Putamen (tissue), 1 donor: Measurements from ENCODE around the gene ZNF280C.
"Not testable (repeated sequence)": the region's sequence is repeated elsewhere in the genome, so short reads cannot be mapped to it uniquely, and the experiment has no call there.

Experiments
- DNase-seq: peaks from one replicate; pipeline ENCODE4 v3.0.0-alpha.2; 2016; ENCODE audit warnings: low spot score

The ZNF280C gene

DNA sequence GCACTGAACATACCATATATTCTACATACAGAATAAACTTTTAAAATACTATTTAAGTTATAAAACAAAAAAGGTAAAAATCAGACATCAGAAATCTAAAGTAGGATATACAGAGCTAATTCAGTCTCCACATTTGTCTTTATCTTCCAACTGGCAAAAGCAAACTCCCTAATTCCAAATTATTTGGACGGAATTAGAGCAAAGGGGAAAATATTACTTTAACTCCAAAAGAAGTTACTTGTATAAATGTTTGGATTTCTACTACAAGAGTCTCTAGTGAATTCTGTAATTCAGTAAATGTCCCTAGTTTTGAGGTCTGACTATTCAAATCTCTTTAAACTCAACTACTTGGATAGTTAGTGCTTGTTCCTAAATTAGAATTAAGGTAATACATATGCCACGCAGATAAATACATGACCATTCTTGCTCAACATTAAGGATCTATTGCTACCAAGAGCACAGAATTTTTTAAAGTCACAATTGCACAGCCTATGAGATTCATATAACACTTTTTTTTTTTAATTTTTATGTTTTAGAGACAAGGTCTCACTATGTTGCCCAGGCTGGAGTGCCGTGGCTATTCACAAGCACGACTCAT is 7.3 kb downstream of the ZNF280C start:
- no peak for DNase-seq

DNA sequence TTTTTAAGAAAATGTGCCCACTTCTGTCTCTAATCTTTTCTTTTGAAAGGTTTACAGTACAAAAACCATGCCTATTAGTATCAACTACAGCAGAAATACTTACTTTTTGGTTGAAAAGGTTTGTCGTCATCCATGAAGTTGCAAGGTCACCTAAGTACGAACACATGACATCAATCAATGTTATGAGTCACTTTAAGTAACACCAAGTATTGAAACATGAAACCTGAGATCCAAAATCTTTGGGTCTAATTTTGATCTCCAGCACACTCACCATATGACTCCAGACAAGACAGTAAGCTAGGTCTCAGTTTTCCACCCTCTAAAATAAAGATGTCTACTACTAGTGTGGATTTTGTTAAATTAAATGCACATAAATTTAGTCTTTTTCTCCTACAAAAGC is 8.4 kb downstream of the ZNF280C start:
- no peak for DNase-seq

GRCh38 chrX:130253916-130254315 is 14.8 kb downstream of the ZNF280C start:
- DNase-seq: no peak

GRCh38 chrX:130251671-130252070 is 17.0 kb downstream of the ZNF280C start:
- no peak for DNase-seq

DNA sequence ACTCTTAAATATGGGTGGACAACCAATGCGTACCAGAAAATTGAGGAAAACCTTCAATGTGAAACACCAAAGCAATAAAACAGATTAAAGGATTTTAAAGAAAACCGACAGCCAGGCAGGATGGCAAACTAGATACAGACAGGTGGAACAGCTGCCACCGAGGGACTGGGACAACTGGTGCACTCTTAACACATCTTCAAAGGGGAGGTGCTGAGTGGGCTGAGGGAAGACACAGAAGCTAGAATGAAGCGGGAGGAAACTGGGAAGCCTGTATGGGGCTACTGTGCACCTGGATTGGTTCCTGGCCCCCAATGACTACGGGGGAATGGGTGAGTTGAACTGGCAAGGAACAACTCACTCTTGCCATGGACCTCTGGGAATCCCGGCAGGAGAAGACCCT is 20.7 kb downstream of the ZNF280C start:
- DNase-seq: no peak

GRCh38 chrX:130246084-130246483 is 22.6 kb downstream of the ZNF280C start:
- DNase-seq: no peak

GRCh38 chrX:130245441-130245840 is 23.3 kb downstream of the ZNF280C start:
- DNase-seq: no peak

DNA sequence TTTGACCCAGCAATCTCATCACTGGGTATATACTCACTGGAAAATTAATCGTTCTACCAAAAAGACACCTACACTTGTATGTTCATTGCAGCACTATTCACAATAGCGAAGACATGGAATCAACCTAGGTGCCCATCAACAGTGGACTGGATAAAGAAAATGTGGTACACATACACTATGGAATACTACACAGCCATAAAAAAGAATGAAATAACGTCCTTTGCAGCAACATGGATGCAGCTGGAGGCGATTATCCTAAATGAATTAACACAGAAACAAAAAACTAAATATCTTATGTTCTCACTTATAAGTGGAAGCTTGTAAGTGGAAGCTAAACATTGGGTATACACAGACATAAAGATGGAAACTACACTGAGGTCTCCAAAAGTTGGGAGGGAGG is 37.5 kb downstream of the ZNF280C start:
- DNase-seq: not testable (repeated sequence)

- no peak for DNase-seq
Observed at GRCh38 chrX:130228871-130229270, 39.8 kb downstream of the ZNF280C start.

GRCh38 chrX:130224810-130225209 is 43.9 kb downstream of the ZNF280C start:
- no peak for DNase-seq

DNA sequence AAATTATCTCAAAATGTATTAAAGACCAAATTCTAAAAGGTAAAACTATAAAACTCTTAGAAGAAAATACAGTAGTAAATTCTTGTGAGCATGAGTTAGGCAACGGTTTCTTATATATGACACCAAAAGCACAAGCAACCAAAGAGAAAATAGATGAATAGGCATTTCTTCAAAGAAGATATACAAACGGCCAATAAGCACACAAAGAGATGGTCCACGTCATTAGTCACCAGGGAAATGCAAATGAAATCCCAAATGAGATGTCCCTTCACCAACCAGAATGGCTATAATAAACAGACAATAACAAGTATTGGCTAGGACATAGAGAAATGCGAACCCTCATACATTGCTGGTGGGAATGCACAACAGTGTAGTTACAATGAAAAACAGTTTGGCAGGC is 52.4 kb downstream of the ZNF280C start:
- DNase-seq: no peak

GRCh38 chrX:130213376-130213775 is 55.3 kb downstream of the ZNF280C start:
- no peak for DNase-seq

DNA sequence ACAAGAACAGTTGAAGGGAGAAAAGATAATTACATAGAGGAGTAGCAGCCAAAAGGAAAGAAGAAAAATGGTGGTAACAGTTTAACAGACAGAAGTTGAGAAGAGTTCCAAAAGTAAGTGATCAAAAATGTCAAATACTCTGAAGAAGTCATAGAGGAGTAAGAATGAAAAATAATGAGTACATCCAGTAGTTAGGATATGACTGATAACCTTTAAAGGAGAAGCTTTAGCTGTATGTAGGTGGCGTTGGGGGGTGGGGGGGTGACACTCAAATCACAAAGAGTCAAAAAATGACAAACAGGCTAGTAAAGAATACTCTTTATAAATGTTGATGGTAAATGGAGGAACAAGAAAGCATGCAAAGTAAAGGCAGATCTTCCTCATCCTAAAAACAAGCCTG is 56.3 kb downstream of the ZNF280C start:
- DNase-seq: no peak

DNA sequence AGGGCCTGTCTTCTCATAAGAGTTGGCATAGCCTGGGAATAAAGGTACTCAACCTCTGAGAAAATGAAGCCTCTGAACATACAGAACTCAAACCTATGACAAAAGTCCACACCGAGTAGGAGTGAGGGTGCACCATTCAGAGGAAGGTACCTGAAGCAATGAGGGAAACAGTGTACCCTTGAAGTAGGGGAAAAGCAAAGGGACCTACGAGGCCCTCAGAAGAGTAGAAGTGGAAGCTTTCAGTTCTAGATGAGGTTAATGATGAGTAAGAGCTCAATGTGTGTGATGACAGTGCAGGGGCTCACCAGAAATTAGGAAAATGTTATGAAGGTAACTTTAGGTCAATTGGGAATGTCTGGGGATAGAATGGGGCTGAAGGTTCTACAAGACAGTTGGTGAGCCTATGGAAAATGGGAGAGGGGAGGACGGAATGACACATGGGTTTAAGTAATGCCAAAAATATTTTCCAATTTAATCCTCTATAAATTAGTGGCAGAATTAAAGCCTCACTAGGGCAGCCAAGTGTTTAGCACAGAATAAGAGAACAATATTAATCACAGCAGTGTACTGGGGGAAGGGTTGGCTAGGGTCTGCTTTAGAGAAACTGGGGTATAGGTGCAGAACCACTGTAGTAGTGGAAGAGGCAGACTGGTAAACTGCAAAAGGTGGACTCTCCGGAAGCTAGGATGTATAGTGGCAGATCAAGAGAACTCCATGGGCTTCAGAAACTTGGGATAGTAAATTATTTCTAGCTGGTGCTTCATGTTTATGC is 57.1 kb downstream of the ZNF280C start:
- DNase-seq: no peak

DNA sequence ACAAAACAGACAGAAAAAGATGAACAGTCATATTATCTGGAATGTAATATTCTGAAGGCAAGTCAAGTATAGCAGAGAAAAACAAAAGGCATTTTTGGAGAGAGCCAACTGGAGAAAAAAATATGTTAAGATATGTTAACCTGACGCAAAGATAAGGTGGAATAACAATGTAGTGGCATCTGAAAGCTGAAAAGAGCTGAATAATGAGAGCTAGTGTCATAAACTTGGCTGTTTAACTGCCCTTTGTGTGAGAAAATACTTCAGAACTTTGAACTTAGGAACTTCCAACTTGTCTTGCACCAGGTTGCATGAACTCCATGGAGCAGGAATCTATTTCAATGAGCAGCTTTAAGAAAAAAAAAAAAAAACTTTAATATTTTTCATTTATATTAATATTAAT is 64.1 kb downstream of the ZNF280C start:
- DNase-seq: no peak

DNA sequence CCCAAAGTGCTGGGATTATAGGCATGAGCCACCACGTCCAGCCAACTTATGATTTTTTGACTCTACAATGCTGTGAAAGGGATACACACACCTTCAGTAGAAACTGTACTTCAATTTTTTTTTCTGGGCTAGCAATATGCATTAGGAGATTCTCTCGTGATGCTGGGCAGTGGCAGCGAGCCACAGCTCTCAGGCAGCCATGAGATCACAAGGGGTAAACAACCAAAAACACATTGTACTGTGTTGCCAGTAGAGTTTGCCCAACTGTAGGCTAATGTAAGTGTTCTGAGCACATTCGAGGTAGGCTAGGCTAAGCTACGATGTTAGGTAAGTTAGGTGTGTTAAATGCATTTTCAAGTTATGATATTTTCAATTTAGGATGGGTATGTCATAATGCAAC is 71.2 kb downstream of the ZNF280C start:
- no peak for DNase-seq

DNA sequence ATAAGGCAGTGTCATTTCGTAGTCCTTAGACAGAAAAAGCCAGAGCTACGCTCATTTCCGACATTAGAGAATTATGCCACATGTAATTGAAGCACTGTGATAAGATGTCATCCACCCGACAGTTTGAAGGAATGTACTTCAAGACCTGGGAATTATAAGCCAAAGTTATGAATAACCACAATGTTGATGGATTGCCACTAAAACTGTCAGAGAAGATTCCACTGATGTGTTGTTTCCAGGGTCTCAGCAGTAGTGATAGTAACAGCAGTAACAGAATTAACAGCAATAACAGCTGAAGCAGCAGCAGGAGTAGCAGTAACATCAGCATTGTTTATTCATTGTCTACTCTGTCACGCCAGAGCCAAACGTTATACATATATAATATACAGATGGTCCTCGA is 72.2 kb downstream of the ZNF280C start:
- DNase-seq: no peak

DNA sequence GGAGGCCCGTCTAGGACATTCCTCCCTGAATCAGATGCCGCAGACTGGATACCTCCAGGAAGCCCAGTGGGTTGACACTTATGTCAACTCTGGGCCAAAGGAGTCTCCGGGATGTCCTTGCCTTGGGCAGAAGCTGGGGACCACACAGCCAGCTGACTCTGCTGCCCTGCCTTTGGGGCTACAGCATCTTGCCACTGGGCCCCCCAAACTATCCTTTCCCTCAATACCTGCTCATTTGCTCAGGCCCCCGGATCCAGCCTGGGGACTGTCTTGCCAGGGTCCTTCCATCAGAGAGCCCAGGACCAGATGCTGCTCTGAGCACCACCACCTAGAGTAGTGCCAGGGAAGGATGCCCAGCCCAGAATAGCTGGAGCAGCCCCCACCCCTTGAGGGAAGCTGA is 77.9 kb downstream of the ZNF280C start:
- DNase-seq: no peak

DNA sequence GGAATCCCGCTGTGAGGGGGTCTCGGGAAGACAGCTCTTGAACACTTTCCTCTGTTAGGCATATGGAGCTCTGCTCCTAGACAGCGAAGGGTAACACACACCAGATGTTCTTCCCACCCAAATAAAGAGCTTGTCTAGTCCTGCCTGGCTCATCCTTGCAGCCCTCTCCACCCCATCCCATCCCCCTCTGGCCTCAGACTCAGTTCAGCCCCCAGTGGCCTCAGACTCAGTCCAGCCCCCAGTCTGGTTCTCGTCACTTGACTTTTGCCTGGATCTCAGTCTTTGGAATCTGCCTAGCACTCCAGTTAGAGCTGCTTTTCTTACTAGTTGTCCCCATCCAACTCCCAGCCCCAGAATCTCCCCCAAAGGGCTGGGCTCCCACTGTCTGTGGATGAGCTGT is 82.0 kb downstream of the ZNF280C start:
- no peak for DNase-seq

- no peak for DNase-seq
Observed at GRCh38 chrX:130184857-130185256, 83.8 kb downstream of the ZNF280C start.

DNA sequence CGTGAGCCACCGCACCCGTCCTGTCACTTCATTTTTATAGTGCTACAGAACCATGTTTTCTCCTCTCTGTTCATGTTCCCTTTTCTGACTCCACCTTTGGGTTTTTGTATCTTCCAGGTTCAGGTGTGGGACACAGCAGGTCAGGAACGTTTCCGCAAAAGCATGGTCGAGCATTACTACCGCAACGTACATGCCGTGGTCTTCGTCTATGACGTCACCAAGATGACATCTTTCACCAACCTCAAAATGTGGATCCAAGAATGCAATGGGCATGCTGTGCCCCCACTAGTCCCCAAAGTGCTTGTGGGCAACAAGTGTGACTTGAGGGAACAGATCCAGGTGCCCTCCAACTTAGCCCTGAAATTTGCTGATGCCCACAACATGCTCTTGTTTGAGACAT is 84.5 kb downstream of the ZNF280C start:
- DNase-seq: no peak

DNA sequence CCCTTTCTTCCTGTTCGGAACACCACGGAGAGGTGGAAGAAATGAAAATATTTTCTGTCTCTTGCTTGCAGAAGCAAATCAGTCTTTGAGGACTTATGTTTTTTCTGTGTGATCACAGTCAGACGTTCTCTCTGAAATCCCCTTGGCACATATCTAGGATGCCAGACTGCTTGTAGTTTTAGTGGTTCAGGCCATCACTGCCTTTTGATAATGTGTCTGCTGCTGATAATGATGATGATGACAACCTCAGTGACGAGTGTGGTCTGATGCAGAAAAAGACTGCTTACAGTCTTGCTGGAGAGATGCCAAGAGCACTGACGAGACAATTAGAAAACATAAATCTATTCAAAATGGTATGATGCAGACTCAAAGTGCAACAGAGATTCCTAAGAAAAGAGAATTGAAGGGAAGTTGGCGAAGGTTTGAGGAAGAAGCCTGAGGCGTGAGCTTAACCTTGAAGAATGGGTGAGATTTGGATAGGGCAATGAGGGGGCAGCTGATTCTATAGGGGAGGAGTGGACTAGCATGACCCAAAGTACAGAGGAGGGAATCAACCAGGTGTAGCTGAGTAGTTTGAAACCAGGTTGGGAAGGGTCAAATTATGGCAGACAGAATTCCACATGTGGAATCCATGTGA is 89.0 kb downstream of the ZNF280C start:
- no peak for DNase-seq

- DNase-seq: no peak
Observed at GRCh38 chrX:130179170-130179569, 89.5 kb downstream of the ZNF280C start.

GRCh38 chrX:130176942-130177341 is 91.8 kb downstream of the ZNF280C start:
- no peak for DNase-seq
